SK-N-SH (cell line): ENCODE measurements around the gene LOXL4.

Experiments used
- CTCF ChIP-seq: fragments of 200-600 bp; sonication (generic); IDR thresholded peaks from 2 replicates; pipeline ENCODE4 v1.6.1; 2017; ENCODE audit warnings: antibody characterized with exemption, mild to moderate bottlenecking, moderate library complexity
- ELF1 ChIP-seq: IDR thresholded peaks from 2 replicates; pipeline ENCODE4 v1.4.0; 2012
- EP300 ChIP-seq, 2 experiments: IDR thresholded peaks; 2 replicates each; pipeline versions ENCODE4 v1.4.0 to v1.6.1; 2012; ENCODE audit warnings: borderline replicate concordance in 1 of 2, low read depth in 1 of 2, low read length in 1 of 2
- GABPA ChIP-seq: IDR thresholded peaks from 2 replicates; pipeline ENCODE4 v1.4.0; 2012; ENCODE audit warnings: low read depth, mild to moderate bottlenecking
- MAX ChIP-seq: IDR thresholded peaks from 2 replicates; pipeline ENCODE4 v1.4.0; 2012; ENCODE audit warnings: low read depth
- POLR2AphosphoS5 ChIP-seq: IDR thresholded peaks from 2 replicates; pipeline ENCODE4 v1.6.1; 2012; ENCODE audit warnings: low read depth, low read length
- RCOR1 ChIP-seq: fragments of 150-350 bp; IDR thresholded peaks from 2 replicates; pipeline ENCODE4 v1.6.1; 2017; ENCODE audit warnings: antibody characterized with exemption, low read length
- REST ChIP-seq: IDR thresholded peaks from 2 replicates; pipeline ENCODE4 v1.6.1; 2012; ENCODE audit warnings: mild to moderate bottlenecking, low read depth, low read length, moderate library complexity
- RXRA ChIP-seq: IDR thresholded peaks from 2 replicates; pipeline ENCODE4 v1.4.0; 2012; ENCODE audit warnings: low read depth, mild to moderate bottlenecking, borderline replicate concordance
- SIN3A ChIP-seq: IDR thresholded peaks from 2 replicates; pipeline ENCODE4 v1.6.1; 2012; ENCODE audit warnings: low read depth, mild to moderate bottlenecking, low read length, moderate library complexity, borderline replicate concordance
- USF2 ChIP-seq: fragments of 150-350 bp; IDR thresholded peaks from 2 replicates; pipeline ENCODE4 v1.6.1; 2017; ENCODE audit warnings: antibody characterized with exemption, low read length, low read depth, borderline replicate concordance
- YY1 ChIP-seq: IDR thresholded peaks from 2 replicates; pipeline ENCODE4 v1.4.0; 2012; ENCODE audit warnings: low read depth, mild to moderate bottlenecking

DNA sequence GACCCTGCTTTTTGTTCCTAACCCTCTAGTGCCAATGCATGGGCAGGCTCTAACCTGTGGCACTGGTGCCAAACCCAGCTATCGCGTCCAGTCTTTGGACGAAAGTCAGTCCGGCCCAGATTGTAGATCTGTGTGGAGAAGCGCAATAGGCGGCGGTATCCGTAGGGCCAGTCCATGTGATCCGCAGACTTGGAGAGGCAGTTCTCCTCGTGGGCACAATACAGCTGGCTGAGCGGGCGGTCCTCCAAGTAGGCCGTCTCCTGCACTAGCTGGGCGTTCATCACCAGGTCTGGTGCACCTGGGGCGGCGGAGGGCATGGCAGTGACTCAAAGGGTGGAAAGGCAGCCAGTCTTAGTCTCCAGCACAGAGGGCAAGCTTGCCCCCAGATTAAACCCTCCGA is 14.5 kb downstream of the LOXL4 start:
- TF ChIP-seq CTCF (no peak), YY1 (no peak), POLR2AphosphoS5 (no peak), SIN3A (no peak), USF2 (no peak), ELF1 (no peak), EP300 (IDR thresholded peaks at IDR 0.05; ENCODE audit: borderline replicate concordance in 1 of 2, low read depth in 1 of 2, low read length in 1 of 2) (no peak), RXRA (no peak), REST (no peak), RCOR1 (no peak), GABPA (no peak), MAX (no peak)
